ENCODE measurements around the gene GNG13. TPM values are rescaled to one million over a fixed set of nuclear protein-coding genes. Genes with fewer than 3 reads are reported as not detected.

The GNG13 gene
- total and polyA plus RNA-seq, 2 donors (not counting 3 experiments of a cell fraction or from before 2014, with no cell fraction given): not detected

DNA sequence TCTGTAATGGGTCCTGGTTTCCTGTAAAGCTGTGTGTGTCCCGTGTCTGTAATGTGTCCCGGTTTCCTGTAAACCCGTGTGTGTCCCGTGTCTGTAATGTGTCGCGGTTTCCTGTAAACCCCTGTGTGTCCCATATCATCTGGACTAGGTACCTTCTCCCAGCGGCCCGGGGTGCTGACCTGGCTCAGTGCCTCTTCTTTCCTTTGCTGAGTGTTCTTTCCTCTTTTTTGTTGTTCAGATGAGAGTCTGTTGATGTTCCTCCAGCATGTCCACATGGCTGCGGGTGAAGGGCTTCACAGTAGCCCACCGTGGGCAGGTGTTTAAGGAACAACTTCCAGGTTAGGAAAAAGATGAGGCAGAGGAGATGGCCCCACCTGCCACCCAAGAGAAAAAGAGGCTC lies 46.6 kb upstream of the GNG13 start:
- intact Hi-C loops (cut with micrococcal nuclease): no loop called here
- dilution Hi-C loops (cut with MboI; ENCODE audit: extremely low pct_ligation_motif_present, low sequenced_read_pairs): no loop called here

GRCh38 chr16:845351-845745 lies 44.8 kb upstream of the GNG13 start:
- no peak overlapping the region for H2AFZ ChIP-seq (ENCODE audit: low read depth, low read length)
- intact Hi-C loops (cut with micrococcal nuclease) (no loop called here), dilution Hi-C loops (cut with MboI; ENCODE audit: extremely low pct_ligation_motif_present, low sequenced_read_pairs) (no loop called here)
- H3K27ac ChIP-seq (ENCODE audit: insufficient read depth, low read depth, low read length): no peak overlapping the region
- FAIRE-seq (no peak), DNase-seq (ENCODE audit: low read depth, low spot score) (no peak)
- H3K4me1 ChIP-seq (ENCODE audit: control insufficient read depth, extremely low read depth, insufficient read depth, low read length): no peaks in the 10 kb centered on the region
- peaks cover 1% of the 10 kb centered on the region for H3K9me3 ChIP-seq (replicated peaks; ENCODE audit: control insufficient read depth, insufficient read depth, low read length)
- no peaks in the 10 kb centered on the region for H3K27me3 ChIP-seq (ENCODE audit: control insufficient read depth in 2 of 2, insufficient read depth in 2 of 2, low read length in 2 of 2)
- ChIA-PET CTCF (no interaction called here), POLR2A (no interaction called here)
- H3K9me1 ChIP-seq (replicated peaks; ENCODE audit: control insufficient read depth, extremely low read depth, insufficient read depth, low read length): no peaks in the 10 kb centered on the region
- no peak for TF ChIP-seq EZH2 (IDR thresholded peaks at IDR 0.05; ENCODE audit: borderline replicate concordance, low read depth, low read length, severe bottlenecking)
- TF ChIP-seq POLR2A (IDR thresholded peaks at IDR 0.05; ENCODE audit: low read depth, low read length): no peak
- no peak for TF ChIP-seq GATA2 (IDR thresholded peaks at IDR 0.05; ENCODE audit: insufficient read depth, insufficient read length, low read depth, low read length)
- no peak for TF ChIP-seq POLR2AphosphoS5 (IDR thresholded peaks at IDR 0.05; ENCODE audit: insufficient read depth, low read depth, low read length)
- no peak for TF ChIP-seq JUN (IDR thresholded peaks at IDR 0.05; ENCODE audit: borderline replicate concordance, insufficient read depth, insufficient read length, low read depth)
- TF ChIP-seq, protein P1, sequence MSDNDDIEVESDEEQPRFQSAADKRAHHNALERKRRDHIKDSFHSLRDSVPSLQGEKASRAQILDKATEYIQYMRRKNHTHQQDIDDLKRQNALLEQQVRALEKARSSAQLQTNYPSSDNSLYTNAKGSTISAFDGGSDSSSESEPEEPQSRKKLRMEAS (IDR thresholded peaks at IDR 0.05; ENCODE audit: insufficient read depth, insufficient read length): no peak
- TF ChIP-seq, protein P2, sequence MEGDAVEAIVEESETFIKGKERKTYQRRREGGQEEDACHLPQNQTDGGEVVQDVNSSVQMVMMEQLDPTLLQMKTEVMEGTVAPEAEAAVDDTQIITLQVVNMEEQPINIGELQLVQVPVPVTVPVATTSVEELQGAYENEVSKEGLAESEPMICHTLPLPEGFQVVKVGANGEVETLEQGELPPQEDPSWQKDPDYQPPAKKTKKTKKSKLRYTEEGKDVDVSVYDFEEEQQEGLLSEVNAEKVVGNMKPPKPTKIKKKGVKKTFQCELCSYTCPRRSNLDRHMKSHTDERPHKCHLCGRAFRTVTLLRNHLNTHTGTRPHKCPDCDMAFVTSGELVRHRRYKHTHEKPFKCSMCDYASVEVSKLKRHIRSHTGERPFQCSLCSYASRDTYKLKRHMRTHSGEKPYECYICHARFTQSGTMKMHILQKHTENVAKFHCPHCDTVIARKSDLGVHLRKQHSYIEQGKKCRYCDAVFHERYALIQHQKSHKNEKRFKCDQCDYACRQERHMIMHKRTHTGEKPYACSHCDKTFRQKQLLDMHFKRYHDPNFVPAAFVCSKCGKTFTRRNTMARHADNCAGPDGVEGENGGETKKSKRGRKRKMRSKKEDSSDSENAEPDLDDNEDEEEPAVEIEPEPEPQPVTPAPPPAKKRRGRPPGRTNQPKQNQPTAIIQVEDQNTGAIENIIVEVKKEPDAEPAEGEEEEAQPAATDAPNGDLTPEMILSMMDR (IDR thresholded peaks at IDR 0.05; ENCODE audit: extremely low read depth in 1 of 2, insufficient read depth in 1 of 2, low read depth in 1 of 2, low read length in 2 of 2): no peak
- no peak for TF ChIP-seq FOS (IDR thresholded peaks at IDR 0.05; ENCODE audit: borderline replicate concordance, insufficient read depth, low read length)
- no peak for TF ChIP-seq MYC (IDR thresholded peaks at IDR 0.05; ENCODE audit: low read depth, low read length)
- H3K36me3 ChIP-seq (ENCODE audit: control insufficient read depth in 2 of 2, extremely low read depth in 1 of 2, insufficient read depth in 2 of 2, low read length in 2 of 2): no peaks in the 10 kb centered on the region
- H4K20me1 ChIP-seq (replicated peaks; ENCODE audit: control insufficient read depth, extremely low read depth, insufficient read depth, low read length): no peaks in the 10 kb centered on the region
- no peaks in the 10 kb centered on the region for H3K79me2 ChIP-seq (ENCODE audit: control insufficient read depth, insufficient read depth, low read length)
- no peak overlapping the region for H3K9ac ChIP-seq (replicated peaks; ENCODE audit: extremely low read depth, insufficient read depth, low read length)
- BruUV-seq (replicated peaks): no TSS peak
- H3K4me2 ChIP-seq (ENCODE audit: insufficient read depth, low read length): no peak overlapping the region
- no peak overlapping the region for H3K4me3 ChIP-seq (replicated peaks in 1 of 3; ENCODE audit: insufficient read depth in 1 of 3, low read depth in 1 of 3, low read length in 3 of 3)

More for the DNA sequence above, 46.6 kb upstream of the GNG13 start:
- H2AFZ ChIP-seq (ENCODE audit: low read depth, low read length): no peak overlapping the region
- H3K9ac ChIP-seq (replicated peaks; ENCODE audit: extremely low read depth, insufficient read depth, low read length): no peak overlapping the region
- peaks cover 3% of the 10 kb centered on the region for H3K9me3 ChIP-seq (replicated peaks; ENCODE audit: control insufficient read depth, insufficient read depth, low read length)
- no TSS peak for BruUV-seq (replicated peaks)
- H3K27me3 ChIP-seq (ENCODE audit: control insufficient read depth in 2 of 2, insufficient read depth in 2 of 2, low read length in 2 of 2): no peaks in the 10 kb centered on the region
- TF ChIP-seq, protein P2 (IDR thresholded peaks at IDR 0.05; ENCODE audit: extremely low read depth in 1 of 2, insufficient read depth in 1 of 2, low read depth in 1 of 2, low read length in 2 of 2): no peak
- TF ChIP-seq EZH2 (IDR thresholded peaks at IDR 0.05; ENCODE audit: borderline replicate concordance, low read depth, low read length, severe bottlenecking): no peak
- H3K4me1 ChIP-seq (ENCODE audit: control insufficient read depth, extremely low read depth, insufficient read depth, low read length): no peaks in the 10 kb centered on the region
- H3K79me2 ChIP-seq (ENCODE audit: control insufficient read depth, insufficient read depth, low read length): no peaks in the 10 kb centered on the region
- no peaks in the 10 kb centered on the region for H3K36me3 ChIP-seq (ENCODE audit: control insufficient read depth in 2 of 2, extremely low read depth in 1 of 2, insufficient read depth in 2 of 2, low read length in 2 of 2)
- no peak overlapping the region for H3K27ac ChIP-seq (ENCODE audit: insufficient read depth, low read depth, low read length)
- FAIRE-seq (no peak), DNase-seq (ENCODE audit: low read depth, low spot score) (no peak)
- ChIA-PET POLR2A (no interaction called here), CTCF (no interaction called here)
- H3K4me2 ChIP-seq (ENCODE audit: insufficient read depth, low read length): no peak overlapping the region
- H4K20me1 ChIP-seq (replicated peaks; ENCODE audit: control insufficient read depth, extremely low read depth, insufficient read depth, low read length): no peaks in the 10 kb centered on the region
- no peak overlapping the region for H3K4me3 ChIP-seq (replicated peaks in 1 of 3; ENCODE audit: insufficient read depth in 1 of 3, low read depth in 1 of 3, low read length in 3 of 3)
- H3K9me1 ChIP-seq (replicated peaks; ENCODE audit: control insufficient read depth, extremely low read depth, insufficient read depth, low read length): no peaks in the 10 kb centered on the region
